OCI-M1 (cell line): ENCODE data around the gene OTOG.

ENCODE experiments used
- DNase-seq: peaks from one replicate; lab custom pipeline; 2025; lab: John Stamatoyannopoulos, UW

OTOG gene

GRCh38 chr11:17561111-17561415, 14.0 kb downstream of the OTOG start:
- no peak for DNase-seq

DNA sequence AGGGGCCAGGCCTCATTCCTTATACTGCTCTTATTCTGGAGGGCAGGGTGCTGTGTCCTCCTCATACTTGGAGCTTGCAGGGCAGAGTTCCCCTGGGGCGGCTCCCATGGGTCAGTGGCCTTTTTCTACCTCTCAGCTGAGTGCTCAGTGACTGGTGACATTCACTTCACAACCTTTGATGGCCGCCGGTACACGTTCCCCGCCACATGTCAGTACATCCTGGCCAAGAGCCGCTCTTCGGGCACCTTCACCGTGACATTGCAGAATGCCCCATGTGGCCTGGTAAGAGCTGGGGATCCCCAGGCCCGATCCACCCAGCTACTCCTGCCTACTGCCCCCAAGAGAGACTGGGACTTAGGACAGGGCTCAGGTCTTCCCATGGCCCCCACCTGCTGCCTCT, 14.5 kb downstream of the OTOG start:
- DNase-seq = no peak

DNA sequence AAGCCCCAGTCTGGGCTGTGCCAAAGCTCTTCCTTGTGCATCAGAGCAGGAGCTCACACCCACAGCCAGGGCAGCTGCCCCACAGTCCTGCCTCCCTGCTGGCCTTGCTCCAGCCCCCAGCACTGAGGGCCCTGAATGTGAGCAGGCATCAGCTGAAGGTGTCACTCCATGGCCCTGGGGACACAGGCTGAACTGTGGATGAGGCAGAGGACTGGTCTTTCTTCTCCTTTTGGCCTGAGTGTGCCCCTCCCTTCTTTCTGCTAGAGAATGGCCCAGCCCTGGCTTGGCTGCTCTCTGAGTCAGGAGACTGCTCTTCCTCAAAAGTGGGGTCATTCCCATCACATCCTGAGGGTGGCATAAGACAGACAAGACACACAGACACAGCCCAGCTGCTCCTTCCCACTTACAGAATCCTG, 16.2 kb downstream of the OTOG start:
- DNase-seq = peak; percentile 64

DNA sequence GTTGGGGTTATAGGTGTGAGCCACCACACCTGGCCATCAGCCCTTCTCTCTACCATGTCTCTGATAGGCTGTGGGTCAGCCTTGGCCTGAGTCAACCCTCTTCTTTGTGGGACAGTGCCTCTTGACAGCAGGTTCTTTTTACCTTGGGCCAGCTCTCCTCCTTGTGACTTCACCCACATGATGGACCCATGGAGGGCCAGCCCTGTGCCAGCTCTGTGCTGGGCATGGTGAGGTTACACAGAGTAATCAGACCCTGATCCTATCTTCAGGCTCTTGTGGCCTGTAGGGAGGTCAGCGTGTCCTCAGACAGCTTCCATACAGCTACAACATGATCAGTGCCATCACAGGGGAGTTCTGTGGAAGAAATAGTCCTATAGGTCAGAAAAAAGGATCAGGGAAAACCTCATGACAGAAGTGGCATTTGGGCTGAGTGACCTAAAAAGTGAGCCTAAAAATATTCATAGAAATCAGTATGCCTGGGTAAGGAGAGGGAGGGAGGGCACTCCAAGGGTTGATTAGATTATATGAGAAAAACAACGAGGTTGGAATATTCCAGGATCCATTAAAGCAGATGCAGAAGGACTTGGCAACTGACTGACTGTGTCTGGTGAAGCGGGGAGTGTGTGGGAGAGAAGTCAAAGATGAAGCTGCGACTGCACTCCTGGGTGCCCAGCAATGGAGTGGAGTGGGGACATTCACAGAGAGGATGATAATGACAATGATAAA, 17.1 kb downstream of the OTOG start:
- DNase-seq = no peak

DNA sequence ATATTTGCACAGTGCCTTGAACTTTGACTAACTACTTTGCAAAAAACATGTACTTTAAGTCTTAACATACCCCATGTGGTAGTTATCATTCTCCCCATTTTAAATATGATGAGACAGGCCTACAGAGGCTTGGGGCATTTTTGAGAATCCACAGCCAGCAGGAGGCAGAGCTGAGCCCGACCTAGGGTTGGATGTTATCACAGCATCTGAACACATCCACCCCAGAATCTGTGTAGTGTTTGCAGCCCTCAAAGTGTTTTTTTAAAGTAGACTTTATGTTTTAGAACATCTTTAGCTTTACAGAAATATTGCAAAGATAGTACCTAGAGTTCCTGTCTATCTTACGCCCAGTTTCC, 17.6 kb downstream of the OTOG start:
- DNase-seq = peak; percentile 21

GRCh38 chr11:17568944-17569343, 21.9 kb downstream of the OTOG start:
- no peak for DNase-seq

- no peak for DNase-seq
These were observed 23.0 kb downstream of the OTOG start for GRCh38 chr11:17570034-17570433.

DNA sequence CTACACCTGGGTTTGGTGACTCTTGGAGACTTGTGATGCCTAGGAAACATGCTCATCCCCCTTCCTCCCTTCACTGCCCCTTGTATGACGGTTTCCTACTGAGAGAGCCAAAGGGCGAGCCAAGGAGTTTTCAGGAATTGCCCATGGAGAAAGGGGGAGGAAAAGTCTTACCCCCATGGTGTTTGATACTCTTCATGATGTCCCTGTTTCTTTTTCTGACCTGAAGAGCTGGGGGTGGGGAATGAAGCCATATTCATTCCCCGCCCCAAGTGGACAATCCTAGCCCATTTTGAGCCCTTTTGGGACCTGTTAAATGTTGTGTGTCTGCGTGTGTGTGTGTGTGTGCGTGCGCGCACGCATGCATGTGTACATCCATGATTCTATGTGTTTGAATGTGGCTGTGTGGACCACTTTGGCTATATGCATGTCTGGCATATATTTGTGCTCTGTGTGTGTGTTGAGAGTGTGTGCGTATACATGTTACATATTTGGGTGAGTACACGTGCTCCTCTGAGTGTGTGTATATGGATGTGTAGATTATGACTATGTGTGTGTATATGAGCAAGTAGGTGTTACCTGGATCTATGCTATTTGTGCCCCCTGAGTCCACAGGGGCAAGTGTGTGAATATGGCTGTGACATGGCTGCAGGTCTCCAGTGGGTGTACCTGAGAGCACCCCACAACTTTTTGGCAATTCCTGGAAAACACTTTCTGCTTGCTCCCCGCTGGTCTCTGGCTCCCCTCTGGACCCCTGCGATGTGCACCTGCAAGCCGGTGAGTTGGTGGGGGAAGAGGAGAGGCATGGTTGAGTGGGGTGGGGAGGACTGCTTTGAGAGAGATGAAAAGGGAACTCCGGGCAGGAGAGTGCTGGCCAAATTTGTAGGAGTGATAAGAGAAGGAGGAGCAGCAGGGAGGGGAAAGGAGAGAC, 24.6 kb downstream of the OTOG start:
- no peak for DNase-seq

DNA sequence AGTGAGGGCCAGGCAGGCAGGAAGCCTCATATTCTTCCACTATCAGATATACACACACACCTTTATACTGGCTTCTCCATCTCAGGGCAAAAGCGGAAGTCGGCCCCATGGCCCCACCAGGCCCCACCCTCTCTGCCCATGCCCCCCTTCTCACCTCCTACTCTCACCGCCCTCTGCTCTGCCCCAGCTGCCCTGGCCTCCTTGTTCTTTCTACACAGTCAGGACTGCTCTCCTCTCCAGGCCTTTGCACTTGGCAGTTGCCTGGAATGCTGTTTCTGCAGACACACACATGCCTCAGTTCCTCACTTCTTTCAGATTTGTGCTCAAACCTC, 25.3 kb downstream of the OTOG start:
- peak; percentile 56 for DNase-seq

DNA sequence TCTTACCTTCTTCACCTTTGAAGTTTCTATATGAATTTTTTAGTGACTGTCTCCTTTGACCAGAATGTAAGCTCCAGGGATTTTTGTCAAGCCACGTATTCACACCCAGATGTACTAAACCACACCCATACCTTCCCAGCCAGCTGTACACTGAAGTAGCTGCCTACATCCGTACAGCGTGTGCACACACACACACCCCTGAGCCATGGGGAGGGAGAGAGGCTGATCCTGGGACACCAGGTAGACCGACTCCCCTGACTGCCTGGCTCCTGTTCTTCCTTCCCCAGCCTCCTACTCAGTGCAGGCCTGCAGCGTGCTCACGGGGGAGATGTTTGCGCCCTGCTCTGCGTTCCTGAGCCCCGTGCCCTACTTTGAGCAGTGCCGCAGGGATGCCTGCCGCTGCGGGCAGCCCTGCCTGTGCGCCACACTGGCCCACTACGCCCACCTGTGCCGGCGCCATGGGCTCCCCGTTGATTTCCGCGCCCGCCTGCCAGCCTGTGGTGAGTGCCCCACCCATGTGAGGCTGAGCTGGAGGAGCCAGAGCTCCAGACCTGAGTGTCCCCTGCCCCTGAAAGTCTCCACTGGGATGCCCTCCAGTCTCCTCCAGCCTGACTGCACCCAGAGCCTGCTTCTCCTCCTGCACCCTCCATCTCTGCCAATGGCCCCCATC, 25.9 kb downstream of the OTOG start:
- DNase-seq = no peak

GRCh38 chr11:17573526-17573925, 26.5 kb downstream of the OTOG start:
- no peak for DNase-seq

- no peak for DNase-seq
These were observed 27.4 kb downstream of the OTOG start for GRCh38 chr11:17574141-17575091.

- DNase-seq = no peak
These were observed 28.7 kb downstream of the OTOG start for GRCh38 chr11:17575431-17576425.

GRCh38 chr11:17578296-17578695, 31.2 kb downstream of the OTOG start:
- DNase-seq = no peak

- DNase-seq = no peak
These were observed 31.9 kb downstream of the OTOG start for GRCh38 chr11:17578958-17579357.

GRCh38 chr11:17579451-17579850, 32.4 kb downstream of the OTOG start:
- DNase-seq = no peak

DNA sequence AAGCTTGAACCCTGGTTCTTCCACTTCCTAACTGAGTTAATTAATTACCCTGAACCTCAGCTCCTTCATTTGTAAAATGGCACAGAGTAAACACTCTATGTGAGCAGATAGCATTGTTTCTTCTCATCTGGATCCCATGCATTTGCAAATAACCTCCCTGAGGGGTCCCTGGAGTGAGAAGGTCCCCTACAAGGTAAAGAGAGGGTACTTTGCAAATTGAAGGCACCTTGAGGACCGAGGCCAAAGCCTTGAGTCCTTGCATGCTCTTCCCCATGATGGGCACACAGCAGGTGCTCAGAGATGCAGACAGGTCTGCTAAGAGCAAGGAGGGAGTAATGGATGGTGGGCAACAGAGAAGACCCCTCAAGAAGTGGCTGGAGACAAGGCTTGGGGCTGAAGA, 33.2 kb downstream of the OTOG start:
- DNase-seq = peak; percentile 5

GRCh38 chr11:17581036-17581731, 34.1 kb downstream of the OTOG start:
- DNase-seq = no peak

DNA sequence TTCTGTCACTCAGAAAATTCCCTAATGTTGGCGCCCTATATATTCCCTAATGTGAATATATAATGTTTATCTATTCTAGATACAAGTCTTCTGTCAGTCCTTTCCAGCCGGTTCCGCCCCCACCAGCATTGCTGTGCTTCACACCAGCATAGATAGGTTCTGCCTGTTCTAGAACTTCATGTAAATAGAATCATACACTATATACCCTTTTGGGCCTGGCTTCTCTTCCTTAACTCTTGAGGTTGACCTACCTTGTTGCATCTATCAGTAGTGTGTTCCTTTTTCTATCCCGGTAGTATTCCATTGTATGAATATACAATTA, 34.6 kb downstream of the OTOG start:
- DNase-seq = no peak
